Myocyte (in vitro differentiated cells): ENCODE results near the gene MARCHF2. TPM values are rescaled to one million over a fixed set of nuclear protein-coding genes. Genes with fewer than 3 reads are reported as not detected.
"Not testable (repeated sequence)": the region's sequence is repeated elsewhere in the genome, so short reads cannot be mapped to it uniquely, and the experiment has no call there.

ENCODE experiments used
- DNase-seq: peaks from one replicate; pipeline ENCODE4 v3.0.0-alpha.2; 2012; ENCODE audit warnings: low read depth
- polyA plus RNA-seq: library from polyadenylated mRNA; unstranded; fragments of >200 nt; gene quantifications from one replicate; pipeline ENCODE4 v1.2.1, GENCODE V29; 2012; ENCODE audit warnings: missing spikeins
- total RNA-seq: library from RNA; depleted of rRNA; stranded (reverse); fragments of >200 nt; gene quantifications from 2 replicates; pipeline ENCODE4 v1.2.3, GENCODE V29; 2014

MARCHF2 gene, protein sequence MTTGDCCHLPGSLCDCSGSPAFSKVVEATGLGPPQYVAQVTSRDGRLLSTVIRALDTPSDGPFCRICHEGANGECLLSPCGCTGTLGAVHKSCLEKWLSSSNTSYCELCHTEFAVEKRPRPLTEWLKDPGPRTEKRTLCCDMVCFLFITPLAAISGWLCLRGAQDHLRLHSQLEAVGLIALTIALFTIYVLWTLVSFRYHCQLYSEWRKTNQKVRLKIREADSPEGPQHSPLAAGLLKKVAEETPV
- 60.6 and 91.3 TPM in 2 replicates for total RNA-seq
- 46.5 TPM for polyA plus RNA-seq

DNA sequence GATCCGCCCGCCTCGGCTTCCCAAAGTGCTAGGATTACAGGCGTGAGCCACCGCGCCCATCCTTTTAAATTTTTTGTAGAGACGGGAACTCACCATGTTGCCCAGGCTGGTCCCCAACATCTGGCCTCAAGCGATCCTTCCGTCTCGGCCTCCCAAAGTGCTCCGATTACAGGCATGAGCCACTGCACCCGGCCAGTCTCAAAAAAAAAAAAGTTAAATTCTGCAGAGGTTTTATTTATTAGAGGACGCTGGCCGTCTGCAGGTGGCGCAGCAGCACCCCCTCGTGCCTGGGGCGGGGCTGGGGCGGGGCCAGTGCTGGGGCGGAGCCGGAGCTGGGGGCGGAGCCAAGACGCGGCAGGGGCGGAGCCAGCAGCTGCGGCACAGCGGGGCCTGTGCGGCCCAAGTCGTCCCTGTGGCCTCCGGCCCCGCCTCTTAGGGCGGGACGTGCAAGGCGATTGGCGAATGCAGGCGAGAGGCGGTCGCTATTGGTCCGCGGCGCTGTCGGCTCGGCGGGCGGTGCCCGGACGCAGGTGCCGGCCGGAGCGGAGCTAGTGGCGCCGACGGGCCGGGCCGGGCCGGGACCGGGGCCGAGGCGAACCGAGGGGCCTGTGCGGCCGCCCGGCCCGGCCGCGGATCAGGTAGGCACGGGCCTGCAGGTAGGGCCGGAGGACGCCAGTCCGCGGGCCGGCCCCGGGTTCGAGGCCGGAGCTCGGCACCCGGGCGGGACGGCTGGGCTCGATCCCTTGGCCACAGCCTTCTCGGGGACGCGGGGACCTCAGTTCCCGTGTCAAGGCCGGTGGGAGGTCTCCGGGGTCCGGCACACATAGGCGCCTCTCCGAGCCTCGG is at the start of gene MARCHF2:
Gene MARCHF2 (plus strand): TSS at position 523 of the 846 bp plus-strand sequence. CDS start 8,536 bp downstream, outside the sequence.
- peak; percentile 95 for DNase-seq

DNA sequence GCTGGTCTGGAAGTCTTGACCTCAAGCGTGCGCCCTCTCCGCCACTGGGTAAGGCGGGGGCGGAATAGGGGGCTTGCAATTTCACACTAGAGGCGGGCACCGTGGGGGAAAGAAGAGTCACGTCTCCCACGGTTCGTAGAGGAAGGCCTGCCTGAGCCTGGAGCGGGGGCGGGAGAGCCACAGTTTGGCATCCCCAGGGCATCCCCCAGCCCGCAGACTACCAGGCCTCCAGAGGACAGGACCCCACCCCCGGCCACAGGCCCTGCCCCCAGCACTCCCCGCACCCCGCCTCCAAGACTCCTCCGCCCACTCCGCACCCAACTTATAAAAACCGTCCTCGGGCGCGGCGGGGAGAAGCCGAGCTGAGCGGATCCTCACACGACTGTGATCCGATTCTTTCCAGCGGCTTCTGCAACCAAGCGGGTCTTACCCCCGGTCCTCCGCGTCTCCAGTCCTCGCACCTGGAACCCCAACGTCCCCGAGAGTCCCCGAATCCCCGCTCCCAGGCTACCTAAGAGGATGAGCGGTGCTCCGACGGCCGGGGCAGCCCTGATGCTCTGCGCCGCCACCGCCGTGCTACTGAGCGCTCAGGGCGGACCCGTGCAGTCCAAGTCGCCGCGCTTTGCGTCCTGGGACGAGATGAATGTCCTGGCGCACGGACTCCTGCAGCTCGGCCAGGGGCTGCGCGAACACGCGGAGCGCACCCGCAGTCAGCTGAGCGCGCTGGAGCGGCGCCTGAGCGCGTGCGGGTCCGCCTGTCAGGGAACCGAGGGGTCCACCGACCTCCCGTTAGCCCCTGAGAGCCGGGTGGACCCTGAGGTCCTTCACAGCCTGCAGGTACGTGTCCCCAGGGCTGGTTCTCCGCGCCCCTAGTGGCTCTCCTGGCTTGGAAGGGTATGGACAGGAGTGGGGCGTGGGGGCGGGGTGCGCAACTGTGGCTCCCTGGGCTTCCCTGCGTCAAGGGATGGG is 49.0 kb upstream of the MARCHF2 start, which contains the start of gene ANGPTL4:
Gene ANGPTL4 (plus strand): TSS at position 353 of the 969 bp plus-strand sequence. CDS start 167 bp downstream, at position 520.
- peak; percentile 53 for DNase-seq

DNA sequence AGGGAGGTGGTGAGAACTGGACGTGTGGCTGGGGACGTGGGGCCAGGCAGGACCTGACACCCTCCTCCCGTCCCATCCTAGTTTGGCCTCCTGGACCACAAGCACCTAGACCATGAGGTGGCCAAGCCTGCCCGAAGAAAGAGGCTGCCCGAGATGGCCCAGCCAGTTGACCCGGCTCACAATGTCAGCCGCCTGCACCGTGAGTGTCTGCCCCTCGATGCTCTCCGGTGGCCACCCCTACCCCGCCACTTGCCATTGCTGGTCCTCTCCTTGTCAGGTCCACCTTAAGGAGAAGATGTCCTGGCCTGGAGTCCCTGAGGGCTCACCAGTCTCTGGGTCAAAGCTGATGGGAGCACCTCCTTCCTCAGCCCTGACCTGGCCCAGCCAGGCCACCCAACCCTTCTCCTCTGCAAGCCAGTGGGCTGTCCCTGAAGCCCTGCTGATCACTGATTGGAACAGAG is 47.0 kb upstream of the MARCHF2 start:
- no peak for DNase-seq

DNA sequence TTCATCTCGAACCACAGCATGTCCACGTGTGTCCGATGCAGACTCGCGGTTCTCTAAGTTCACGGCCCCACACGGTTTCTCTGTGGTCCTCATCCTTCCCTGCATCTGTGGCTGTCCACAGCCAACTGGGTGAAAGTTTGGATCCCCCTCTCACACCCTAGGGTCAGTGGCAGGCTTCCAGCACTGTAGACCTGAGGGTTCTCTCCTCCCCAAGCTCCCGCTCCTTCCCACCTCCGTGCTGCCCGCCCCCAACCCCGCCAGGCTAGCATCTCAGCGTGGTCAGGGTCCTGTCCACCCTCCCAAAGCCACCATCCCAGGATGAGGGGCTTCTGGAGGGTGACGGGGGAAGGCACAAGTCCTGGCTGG is 46.2 kb upstream of the MARCHF2 start:
- DNase-seq: no peak

DNA sequence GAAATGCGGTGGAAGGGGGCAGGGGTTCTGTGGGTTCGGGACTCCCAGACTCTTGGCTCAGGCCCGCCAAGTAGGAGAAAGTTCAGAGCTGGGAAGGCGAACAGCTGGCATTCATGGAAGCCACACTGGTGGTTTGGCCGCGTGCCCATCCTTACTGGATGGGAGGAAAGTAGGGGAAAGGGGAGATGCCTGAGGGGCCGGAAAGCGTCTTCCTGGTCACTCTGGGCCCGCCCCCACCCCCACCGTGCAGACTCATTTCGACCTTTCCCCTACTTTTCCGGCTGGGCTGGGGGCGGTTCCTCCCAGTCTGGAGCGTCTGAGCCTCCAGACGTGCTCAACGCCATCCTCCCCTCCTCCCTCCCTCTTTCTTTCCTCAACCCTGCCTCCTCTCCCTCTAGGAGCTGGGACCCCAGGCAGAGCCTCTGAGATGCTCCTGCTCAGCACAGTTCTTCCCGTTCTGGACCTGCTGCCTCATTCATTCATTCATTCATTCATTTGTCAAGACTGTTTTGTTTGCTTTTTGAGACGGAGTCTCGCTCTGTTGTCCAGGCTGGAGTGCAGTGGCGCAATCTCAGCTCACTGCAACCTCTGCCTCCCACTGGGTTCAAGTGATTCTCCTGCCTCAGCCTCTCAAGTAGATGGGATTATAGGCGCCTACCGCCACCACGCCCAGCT is 45.6 kb upstream of the MARCHF2 start:
- DNase-seq: peak; percentile 98

DNA sequence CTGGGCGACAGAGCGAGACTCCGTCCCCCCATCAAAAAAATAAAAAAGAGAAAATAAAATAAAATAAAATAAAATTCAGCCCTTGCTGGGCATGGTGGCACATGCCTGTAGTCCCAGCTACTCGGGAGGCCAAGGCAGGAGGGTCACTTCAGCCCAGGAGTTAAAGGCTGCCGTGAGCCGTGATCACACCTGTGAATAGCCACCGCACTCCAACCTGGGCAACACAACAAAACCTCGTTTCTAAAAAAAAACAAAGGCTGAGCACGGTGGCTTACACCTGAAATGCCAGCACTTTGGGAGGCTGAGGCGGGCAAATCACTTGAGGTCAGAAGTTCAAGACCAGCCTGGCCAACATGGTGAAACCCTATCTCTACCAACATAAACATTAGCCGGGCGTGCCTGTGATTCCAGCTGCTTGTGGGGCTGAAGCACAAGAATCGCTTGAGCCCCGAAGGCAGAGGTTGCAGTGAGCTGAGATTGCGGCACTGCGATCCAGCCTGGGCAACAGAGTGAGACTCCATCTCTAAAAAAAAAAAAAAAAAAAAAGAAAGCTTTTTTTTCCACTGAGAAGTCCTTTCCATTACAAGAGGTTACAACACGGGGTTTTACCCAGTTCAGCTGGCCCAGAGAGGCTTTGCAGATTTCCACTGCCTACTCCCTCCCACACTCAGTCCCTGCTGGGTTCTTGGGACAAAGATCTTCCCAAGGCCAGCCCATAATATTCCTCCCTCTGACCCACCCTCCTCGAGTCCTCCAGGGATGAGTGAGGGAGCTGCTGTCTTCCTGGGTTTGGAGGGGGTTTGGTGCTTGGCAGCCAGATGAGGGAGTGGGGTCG is 42.7 kb upstream of the MARCHF2 start:
- no peak for DNase-seq

DNA sequence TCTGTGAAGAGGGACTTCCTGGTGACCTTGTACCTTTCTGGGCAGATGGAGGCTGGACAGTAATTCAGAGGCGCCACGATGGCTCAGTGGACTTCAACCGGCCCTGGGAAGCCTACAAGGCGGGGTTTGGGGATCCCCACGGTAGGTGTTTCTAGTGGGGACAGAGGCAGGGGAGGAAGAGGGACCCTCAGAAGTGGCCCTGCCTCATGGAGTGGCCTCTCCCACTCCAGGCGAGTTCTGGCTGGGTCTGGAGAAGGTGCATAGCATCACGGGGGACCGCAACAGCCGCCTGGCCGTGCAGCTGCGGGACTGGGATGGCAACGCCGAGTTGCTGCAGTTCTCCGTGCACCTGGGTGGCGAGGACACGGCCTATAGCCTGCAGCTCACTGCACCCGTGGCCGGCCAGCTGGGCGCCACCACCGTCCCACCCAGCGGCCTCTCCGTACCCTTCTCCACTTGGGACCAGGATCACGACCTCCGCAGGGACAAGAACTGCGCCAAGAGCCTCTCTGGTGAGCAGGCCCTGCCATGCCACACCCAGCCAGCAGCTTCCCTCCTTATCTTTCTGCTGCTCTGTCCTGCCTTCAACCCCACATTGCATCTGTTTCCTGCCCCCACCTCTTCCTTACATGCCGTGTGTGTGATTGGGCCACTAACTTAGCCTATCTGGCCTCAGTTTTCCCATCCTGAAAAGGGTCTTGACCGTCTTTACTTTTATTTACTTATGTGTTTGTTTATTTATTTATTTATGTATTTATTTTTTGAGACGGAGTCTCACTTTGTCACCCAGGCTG is 41.9 kb upstream of the MARCHF2 start:
- DNase-seq: no peak

DNA sequence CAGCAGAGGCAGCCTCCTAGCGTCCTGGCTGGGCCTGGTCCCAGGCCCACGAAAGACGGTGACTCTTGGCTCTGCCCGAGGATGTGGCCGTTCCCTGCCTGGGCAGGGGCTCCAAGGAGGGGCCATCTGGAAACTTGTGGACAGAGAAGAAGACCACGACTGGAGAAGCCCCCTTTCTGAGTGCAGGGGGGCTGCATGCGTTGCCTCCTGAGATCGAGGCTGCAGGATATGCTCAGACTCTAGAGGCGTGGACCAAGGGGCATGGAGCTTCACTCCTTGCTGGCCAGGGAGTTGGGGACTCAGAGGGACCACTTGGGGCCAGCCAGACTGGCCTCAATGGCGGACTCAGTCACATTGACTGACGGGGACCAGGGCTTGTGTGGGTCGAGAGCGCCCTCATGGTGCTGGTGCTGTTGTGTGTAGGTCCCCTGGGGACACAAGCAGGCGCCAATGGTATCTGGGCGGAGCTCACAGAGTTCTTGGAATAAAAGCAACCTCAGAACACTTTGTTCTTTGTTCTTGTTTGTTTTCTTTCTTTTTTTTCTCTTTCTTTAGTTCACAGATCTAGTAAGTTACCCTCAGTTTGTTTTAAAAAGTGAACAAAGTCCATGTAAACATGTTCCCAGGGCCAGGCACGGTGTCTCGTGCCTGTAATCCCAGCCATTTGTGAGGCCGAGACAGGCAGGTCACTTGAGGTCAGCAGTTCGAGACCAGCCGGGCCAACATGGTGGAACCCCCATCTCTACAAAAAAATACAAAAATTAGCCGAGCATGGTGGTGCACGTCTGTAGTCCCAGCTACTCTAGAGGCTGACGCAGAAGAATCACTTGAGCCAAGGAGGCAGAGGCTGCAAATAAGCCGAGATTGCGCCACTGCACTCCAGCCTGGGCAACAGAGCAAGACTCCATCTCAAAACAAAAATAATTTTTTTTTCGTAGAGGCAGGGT is 39.0 kb upstream of the MARCHF2 start:
- DNase-seq: no peak

DNA sequence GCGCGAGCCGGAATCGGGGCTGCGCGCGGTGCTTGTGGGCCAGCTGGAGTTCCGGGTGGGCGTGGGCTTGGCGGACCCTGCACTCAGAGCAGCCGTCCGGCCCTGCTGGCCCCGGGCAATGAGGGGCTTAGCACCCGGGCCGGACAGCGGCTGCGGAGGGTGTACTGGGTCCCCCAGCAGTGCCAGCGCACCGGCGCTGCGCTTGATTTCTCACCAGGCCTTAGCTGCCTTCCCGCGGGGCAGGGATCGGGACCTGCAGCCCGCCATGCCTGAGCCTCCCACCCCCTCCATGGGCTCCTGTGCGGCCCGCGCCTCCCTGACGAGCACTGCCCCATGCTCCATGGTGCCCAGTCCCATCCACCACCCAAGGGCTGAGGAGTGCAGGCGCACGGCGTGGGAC is 37.3 kb upstream of the MARCHF2 start:
- not testable (repeated sequence) for DNase-seq

DNA sequence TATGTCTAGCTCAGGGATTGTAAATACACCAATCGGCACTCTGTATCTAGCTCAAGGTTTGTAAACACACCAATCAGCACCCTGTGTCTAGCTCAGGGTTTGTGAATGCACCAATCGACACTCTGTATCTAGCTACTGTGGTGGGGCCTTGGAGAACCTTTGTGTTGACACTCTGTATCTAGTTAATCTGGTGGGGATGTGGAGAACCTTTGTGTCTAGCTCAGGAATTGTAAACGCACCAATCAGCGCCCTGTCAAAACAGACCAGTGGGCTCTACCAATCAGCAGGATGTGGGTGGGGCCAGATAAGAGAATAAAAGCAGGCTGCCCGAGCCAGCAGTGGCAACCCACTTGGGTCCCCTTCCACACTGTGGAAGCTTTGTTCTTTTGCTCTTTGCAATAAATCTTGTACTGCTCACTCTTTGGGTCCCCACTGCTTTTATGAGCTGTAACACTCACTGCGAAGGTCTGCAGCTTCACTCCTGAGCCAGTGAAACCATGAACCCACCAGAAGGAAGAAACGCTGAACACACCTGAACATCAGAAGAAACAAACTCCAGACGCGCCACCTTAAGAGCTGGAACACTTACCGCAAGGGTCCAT is 36.6 kb upstream of the MARCHF2 start:
- DNase-seq: not testable (repeated sequence)

DNA sequence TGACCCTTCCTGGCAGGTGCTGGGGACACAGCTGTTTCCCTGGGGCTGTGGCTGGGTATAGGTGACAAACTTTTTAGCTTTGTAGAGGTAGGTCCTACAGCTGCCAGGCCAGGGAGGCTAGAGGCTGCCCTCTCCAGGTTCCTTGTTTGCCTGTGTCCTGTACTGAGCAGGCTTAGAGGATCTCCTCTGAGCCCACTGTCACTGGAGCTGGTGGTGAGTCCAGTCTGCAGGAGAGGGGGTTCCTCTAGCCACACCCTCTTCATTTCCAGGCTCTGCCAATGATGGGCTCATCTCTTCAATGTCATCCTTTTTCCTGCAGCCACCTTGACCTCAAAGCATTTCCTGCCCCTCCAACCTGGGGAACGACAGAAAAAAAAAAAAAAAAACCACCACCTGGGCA is 35.5 kb upstream of the MARCHF2 start:
- no peak for DNase-seq

DNA sequence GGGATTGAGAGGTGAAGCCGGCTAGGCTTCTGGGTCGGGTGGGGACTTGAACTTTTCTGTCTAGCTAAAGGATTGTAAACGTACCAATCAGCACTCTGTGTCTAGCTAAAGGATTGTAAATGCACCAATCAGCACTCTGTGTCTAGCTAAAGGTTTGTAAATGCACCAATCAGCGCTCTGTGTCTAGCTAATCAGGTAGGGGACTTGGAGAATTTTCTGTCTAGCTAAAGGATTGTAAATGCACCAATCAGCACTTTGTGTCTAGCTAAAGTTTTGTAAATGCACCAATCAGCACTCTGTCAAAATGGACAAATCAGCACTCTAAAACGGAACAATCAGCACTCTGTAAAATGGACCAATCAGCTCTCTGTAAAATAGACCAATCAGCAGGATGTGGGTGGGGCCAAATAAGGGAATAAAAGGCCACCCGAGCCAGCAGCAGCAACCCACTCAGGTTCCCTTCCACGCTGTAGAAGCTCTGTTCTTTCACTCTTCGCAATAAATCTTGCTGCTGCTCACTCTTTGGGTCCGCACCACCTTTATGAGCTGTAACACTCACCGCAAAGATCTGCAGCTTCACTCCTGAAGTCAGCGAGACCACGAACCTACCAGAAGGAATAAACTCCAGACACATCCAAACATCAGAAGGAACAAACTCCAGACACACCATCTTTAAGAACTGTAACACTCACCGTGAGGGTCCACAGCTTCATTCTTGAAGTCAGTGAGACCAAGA is 33.8 kb upstream of the MARCHF2 start:
- DNase-seq: not testable (repeated sequence)

DNA sequence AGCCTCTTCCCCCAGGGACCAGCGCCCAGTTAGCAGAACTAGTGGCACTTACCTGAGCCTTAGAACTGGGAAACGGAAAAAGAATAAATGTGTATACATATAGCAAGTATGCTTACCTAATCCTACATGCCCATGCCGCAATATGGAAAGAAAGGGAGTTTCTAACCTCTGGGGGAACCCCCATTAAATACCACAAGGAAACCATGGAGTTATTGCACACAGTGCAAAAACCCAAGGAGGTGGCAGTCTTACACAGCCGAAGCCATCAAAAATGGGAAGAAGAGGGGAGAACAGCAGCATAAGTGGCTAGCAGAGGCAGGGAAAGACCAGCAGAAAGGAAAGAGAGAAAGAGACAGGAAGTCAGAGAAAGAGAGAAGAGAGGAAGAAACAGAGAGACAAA is 28.5 kb upstream of the MARCHF2 start:
- DNase-seq: not testable (repeated sequence)

DNA sequence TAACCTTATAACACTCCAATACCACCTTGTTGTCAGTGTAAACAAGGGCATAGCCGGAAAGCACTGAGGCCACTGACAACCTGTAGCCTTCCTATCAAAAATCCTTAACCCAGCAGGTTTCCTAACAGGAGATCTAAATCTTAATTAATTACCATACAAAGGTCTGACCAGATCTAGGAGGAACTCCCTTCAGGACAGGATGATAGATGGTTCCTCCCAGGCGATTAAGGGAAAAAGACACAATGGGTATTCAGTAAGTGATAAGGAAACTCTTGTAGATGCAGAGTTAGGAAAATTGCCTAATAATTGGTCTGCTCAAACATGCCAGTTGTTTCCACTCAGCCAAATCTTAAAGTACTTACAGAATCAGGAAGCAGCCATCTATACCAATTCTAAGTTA is 28.0 kb upstream of the MARCHF2 start:
- DNase-seq: not testable (repeated sequence)

DNA sequence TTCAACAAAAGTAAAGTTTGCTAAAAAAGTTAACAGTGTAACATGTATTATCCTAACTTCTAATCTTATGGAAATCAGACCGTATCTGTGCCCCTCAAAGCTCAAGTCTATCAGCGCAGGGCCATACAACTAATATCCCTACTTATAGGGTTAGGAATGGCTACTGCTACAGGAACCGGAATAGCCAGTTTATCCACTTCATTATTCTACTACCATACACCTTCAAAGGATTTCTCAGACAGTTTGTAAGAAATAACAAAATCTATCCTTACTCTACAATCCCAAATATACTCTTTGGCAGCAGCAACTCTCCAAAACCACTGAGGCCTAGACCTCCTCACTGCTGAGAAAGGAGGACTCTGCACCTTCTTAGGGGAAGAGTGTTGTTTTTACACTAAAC is 27.5 kb upstream of the MARCHF2 start:
- DNase-seq: not testable (repeated sequence)

DNA sequence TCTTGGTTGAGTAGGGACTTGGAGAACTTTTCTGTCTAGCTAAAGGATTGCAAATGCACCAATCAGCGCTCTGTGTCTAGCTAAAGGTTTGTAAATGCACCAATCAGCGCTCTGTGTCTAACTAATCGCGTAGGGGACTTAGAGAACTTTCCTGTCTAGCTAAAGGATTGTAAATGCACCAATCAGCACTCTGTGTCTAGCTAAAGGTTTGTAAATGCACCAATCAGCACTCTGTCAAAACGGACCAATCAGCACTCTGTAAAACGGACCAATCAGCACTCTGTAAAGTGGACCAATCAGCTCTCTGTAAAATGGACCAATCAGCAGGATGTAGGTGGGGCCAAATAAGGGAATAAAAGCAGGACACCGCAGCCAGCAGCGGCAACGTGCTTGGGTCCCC is 26.7 kb upstream of the MARCHF2 start:
- DNase-seq: not testable (repeated sequence)
